SK-N-MC (cell line): Measurements from ENCODE around the gene METTL16.

Source experiments
- EZH2 ChIP-seq: fragments of 200-600 bp; sonication (generic); IDR thresholded peaks from one replicate; pipeline ENCODE4 v1.6.1; 2017; ENCODE audit warnings: antibody characterized with exemption
- POLR2AphosphoS5 ChIP-seq: IDR thresholded peaks from 2 replicates; pipeline ENCODE4 v1.6.1; 2012; ENCODE audit warnings: mild to moderate bottlenecking, low read depth, low read length, borderline replicate concordance

DNA sequence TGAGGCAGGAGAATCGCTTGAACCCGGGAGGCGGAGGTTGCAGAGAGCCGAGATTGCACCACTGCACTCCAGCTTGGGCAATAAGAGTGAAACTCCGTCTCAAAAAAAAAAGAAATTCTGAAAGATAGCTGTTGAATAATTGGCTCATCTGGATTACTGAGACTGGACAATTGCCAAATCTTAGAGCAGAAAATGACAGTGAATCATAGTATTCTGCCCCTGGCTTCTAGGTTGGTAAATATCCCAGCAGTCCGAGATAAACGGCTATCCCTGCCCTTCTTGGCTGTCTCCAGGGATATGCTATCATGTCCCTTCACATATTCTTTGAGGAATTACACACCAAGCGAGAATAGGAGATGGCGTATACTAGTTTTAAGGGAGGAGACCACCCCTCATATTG is 35.5 kb upstream of the METTL16 start:
- TF ChIP-seq POLR2AphosphoS5 (no peak), EZH2 (no peak)
